B cell (primary cell): ENCODE results near the gene ENOX1. TPM values are rescaled to one million over a fixed set of nuclear protein-coding genes. Genes with fewer than 3 reads are reported as not detected.

Source experiments
- ATAC-seq: fragments of 200-7000 bp; cut with Tn5 transposase; one replicate; pipeline ENCODE4 v1.10.0; 2021; ENCODE audit warnings: low read depth, mild to moderate bottlenecking, moderate number of reproducible peaks, moderate library complexity
- CTCF ChIA-PET: fragments of 350-600 bp; sonication (Branson Sonifier 250); formaldehyde crosslinking; loops from one replicate; lab custom pipeline; 2021; ENCODE audit warnings: antibody characterized with exemption, inconsistent platforms; lab: Charles Lee
- POLR2A ChIA-PET: fragments of 350-600 bp; sonication (Branson Sonifier 250); formaldehyde crosslinking; loops from one replicate; lab custom pipeline; 2021; ENCODE audit warnings: antibody characterized with exemption; lab: Charles Lee
- DNase-seq: peaks from one replicate; pipeline ENCODE4 v3.0.0; 2013
- H2AFZ ChIP-seq: 2 replicates; pipeline ENCODE4 v1.6.1; 2012; ENCODE audit warnings: mild to moderate bottlenecking, low read depth, low read length; ENCODE audit not compliant: insufficient read depth, poor library complexity, severe bottlenecking
- H3K27ac ChIP-seq, 2 donors: 1 replicate in 1 of 2; 2 replicates in 1 of 2; pipeline ENCODE4 v1.5.1; 2012 to 2013; ENCODE audit warnings: low read length in 2 of 2, mild to moderate bottlenecking in 2 of 2, moderate library complexity in 1 of 2
- H3K27me3 ChIP-seq, 4 experiments: fragments of 200-600 bp in 1 of 4; sonication (generic) in 1 of 4; replicated peaks in 1 of 4; 1 replicate in 2 of 4; 2 replicates in 2 of 4; pipeline versions ENCODE4 v1.6.1 to v1.7.0; 2013 to 2016; ENCODE audit warnings: low read length in 3 of 4, mild to moderate bottlenecking in 2 of 4, mixed read lengths in 1 of 4, moderate library complexity in 1 of 4; ENCODE audit not compliant: insufficient read depth in 4 of 4, control insufficient read depth in 3 of 4; ENCODE audit errors: control extremely low read depth in 1 of 4
- H3K36me3 ChIP-seq, 2 experiments: replicated peaks in 1 of 2; 1 replicate in 1 of 2; 2 replicates in 1 of 2; pipeline versions ENCODE4 v1.6.1 to v1.7.1; 2013; ENCODE audit warnings: low read length in 1 of 2; ENCODE audit not compliant: insufficient read depth in 2 of 2, control insufficient read depth in 1 of 2; ENCODE audit errors: control extremely low read depth in 1 of 2, extremely low read depth in 1 of 2
- H3K4me1 ChIP-seq, 2 donors: fragments of 200-600 bp in 1 of 2; sonication (generic) in 1 of 2; 1 replicate in 1 of 2; 2 replicates in 1 of 2; pipeline versions ENCODE4 v1.5.1 to v1.6.1; 2013 to 2017; ENCODE audit warnings: low read length in 2 of 2; ENCODE audit not compliant: control insufficient read depth in 2 of 2, insufficient read depth in 2 of 2
- H3K4me2 ChIP-seq: replicated peaks from 2 replicates; pipeline ENCODE3; 2012; ENCODE audit warnings: mild to moderate bottlenecking, low read depth, low read length; ENCODE audit not compliant: poor library complexity, severe bottlenecking
- H3K4me3 ChIP-seq, 5 experiments: fragments of 200-600 bp in 1 of 5; sonication (generic) in 1 of 5; 1 replicate in 3 of 5; 2 replicates in 2 of 5; pipeline versions ENCODE4 v1.5.1 to v1.7.0; 2011 to 2016; ENCODE audit warnings: low read length in 4 of 5, mild to moderate bottlenecking in 4 of 5, low read depth in 2 of 5, control low read depth in 1 of 5, moderate library complexity in 1 of 5; ENCODE audit not compliant: insufficient read depth in 1 of 5; ENCODE audit errors: control extremely low read depth in 1 of 5, extremely low read depth in 1 of 5
- H3K79me2 ChIP-seq: fragments of 200-600 bp; sonication (generic); one replicate; pipeline ENCODE4 v1.6.0; 2016; ENCODE audit warnings: low read length; ENCODE audit not compliant: control insufficient read depth, insufficient read depth
- H3K9ac ChIP-seq: fragments of 200-600 bp; sonication (generic); 2 replicates; pipeline ENCODE4 v1.6.1; 2017; ENCODE audit warnings: mild to moderate bottlenecking, low read length, moderate library complexity
- H3K9me3 ChIP-seq, 3 donors: one replicate each; pipeline versions ENCODE4 v1.6.1 to v1.7.1; 2013; ENCODE audit warnings: low read length in 2 of 3; ENCODE audit not compliant: control insufficient read depth in 2 of 3, insufficient read depth in 1 of 3; ENCODE audit errors: control extremely low read depth in 1 of 3
- H4K20me1 ChIP-seq: 2 replicates; pipeline ENCODE4 v1.6.0; 2012; ENCODE audit warnings: mild to moderate bottlenecking, low read length; ENCODE audit not compliant: insufficient read depth, control insufficient read depth, poor library complexity, severe bottlenecking
- H3K27ac Mint-ChIP-seq: one replicate; pipeline ENCODE4 v1.8.0; 2021; ENCODE audit warnings: mixed read lengths
- H3K27me3 Mint-ChIP-seq: one replicate; pipeline ENCODE4 v1.8.0; 2021; ENCODE audit warnings: mixed read lengths
- H3K4me1 Mint-ChIP-seq: one replicate; pipeline ENCODE4 v1.8.0; 2021; ENCODE audit warnings: mixed read lengths
- H3K4me3 Mint-ChIP-seq: one replicate; pipeline ENCODE4 v1.8.0; 2021; ENCODE audit warnings: mixed read lengths
- H3K9me3 Mint-ChIP-seq: one replicate; pipeline ENCODE4 v1.8.0; 2022; ENCODE audit warnings: mixed read lengths; ENCODE audit not compliant: insufficient read depth
- EZH2 ChIP-seq: IDR thresholded peaks from 2 replicates; pipeline ENCODE4 v1.6.1; 2012; ENCODE audit warnings: borderline replicate concordance, low read depth, mild to moderate bottlenecking, moderate library complexity, low read length; ENCODE audit not compliant: insufficient read depth, poor library complexity, severe bottlenecking
- WGBS: methylation state at CpG from one replicate; pipeline ENCODE4 v1.1.5; 2013; ENCODE audit warnings: missing lambda C conversion rate; ENCODE audit not compliant: insufficient coverage; 5-methylcytosine and 5-hydroxymethylcytosine counted together
- intact Hi-C: fragments of 100-400 bp; cut with micrococcal nuclease; formaldehyde crosslinking; loops from one replicate; pipeline ENCODE4 v1.10.0; 2022
- polyA plus RNA-seq: library from polyadenylated mRNA; depleted of rRNA; stranded (reverse); fragments of >200 nt; gene quantifications from 2 replicates; pipeline ENCODE4 v1.2.3, GENCODE V29; 2012
- total RNA-seq, 2 donors: library from RNA; stranded (reverse); fragments of 120-200 nt in 1 of 2; gene quantifications; 1 replicate in 1 of 2; 2 replicates in 1 of 2; pipeline versions ENCODE4 v1.2.3 to v1.2.4, GENCODE V29; 2013 to 2022
- TF ChIP-seq, protein P1 (sequence below): fragments of 200-600 bp; IDR thresholded peaks from one replicate; pipeline ENCODE4 v1.8.0; 2022; ENCODE audit warnings: antibody characterized with exemption, mild to moderate bottlenecking

Gene ENOX1
- total and polyA plus RNA-seq, 2 donors (not counting 1 experiment from before 2014, with no cell fraction given), result not detected

DNA sequence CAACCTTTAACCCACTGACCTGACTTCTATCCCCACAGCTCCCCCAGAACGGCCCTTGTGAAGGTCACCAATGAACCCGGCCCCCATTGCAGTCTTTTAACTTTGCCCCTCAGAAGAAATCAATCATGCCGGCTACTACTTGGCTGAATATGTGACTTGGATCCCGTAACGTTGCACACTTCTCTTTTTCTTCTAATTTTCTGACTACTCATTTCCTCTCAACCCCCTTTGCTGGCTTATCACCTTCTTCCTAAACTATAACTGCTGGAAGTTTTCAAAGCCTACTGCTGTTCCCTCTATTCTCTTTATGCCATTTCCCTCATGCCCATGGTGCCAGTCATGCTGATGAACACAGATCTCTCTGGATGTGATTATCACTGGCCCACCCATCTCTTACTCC is 395.7 kb downstream of the ENOX1 start:
- DNase-seq (no peak), ATAC-seq (no peak)
- Histone ChIP-seq H3K4me3 (no peak overlapping the region), H3K36me3 (no peaks in the 10 kb centered on the region), H3K4me2 (no peak overlapping the region), H3K9me3 (no peaks in the 10 kb centered on the region), H3K27me3 (no peaks in the 10 kb centered on the region), H3K4me1 (no peaks in the 10 kb centered on the region), H3K27ac (no peak overlapping the region), H2AFZ (peak overlapping the region; percentile 25), H3K79me2 (no peaks in the 10 kb centered on the region), H3K9ac (no peak overlapping the region), H4K20me1 (no peaks in the 10 kb centered on the region)
- no peaks in the 10 kb centered on the region for H3K9me3 Mint-ChIP-seq
- no peaks in the 10 kb centered on the region for H3K27me3 Mint-ChIP-seq
- H3K4me1 Mint-ChIP-seq, result no peaks in the 10 kb centered on the region
- no peak for TF ChIP-seq EZH2
- TF ChIP-seq, protein P1, sequence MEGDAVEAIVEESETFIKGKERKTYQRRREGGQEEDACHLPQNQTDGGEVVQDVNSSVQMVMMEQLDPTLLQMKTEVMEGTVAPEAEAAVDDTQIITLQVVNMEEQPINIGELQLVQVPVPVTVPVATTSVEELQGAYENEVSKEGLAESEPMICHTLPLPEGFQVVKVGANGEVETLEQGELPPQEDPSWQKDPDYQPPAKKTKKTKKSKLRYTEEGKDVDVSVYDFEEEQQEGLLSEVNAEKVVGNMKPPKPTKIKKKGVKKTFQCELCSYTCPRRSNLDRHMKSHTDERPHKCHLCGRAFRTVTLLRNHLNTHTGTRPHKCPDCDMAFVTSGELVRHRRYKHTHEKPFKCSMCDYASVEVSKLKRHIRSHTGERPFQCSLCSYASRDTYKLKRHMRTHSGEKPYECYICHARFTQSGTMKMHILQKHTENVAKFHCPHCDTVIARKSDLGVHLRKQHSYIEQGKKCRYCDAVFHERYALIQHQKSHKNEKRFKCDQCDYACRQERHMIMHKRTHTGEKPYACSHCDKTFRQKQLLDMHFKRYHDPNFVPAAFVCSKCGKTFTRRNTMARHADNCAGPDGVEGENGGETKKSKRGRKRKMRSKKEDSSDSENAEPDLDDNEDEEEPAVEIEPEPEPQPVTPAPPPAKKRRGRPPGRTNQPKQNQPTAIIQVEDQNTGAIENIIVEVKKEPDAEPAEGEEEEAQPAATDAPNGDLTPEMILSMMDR, result no peak
- ChIA-PET CTCF (no interaction called here), POLR2A (no interaction called here)
- no peak overlapping the region for H3K4me3 Mint-ChIP-seq
- 12% methylated on average over 5 of the region's 5 CpGs for WGBS
- H3K27ac Mint-ChIP-seq, result no peak overlapping the region
- intact Hi-C loops, result no loop called here

DNA sequence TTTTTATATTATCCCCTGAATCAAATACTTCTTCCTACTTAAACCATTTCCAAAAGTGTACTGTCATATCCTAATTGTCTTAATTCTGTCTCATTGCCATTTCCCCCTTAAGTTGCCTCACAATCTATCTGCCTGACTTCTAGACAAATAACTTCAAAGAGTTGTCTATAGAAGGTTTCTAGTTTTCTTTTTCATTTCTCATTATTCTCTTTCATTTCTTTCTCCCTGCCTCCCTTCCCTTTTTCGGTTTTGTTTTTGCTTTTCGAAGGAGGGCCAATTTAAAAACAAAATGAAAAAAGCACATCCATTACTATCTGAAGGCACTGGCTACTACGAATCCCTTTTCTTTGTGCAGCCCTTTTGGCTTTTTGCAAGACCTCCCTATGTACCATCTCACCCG is 396.2 kb downstream of the ENOX1 start:
- Mint-ChIP-seq H3K27me3 (no peaks in the 10 kb centered on the region), H3K4me3 (no peak overlapping the region), H3K4me1 (no peaks in the 10 kb centered on the region), H3K9me3 (no peaks in the 10 kb centered on the region), H3K27ac (no peak overlapping the region)
- ChIA-PET POLR2A (no interaction called here), CTCF (no interaction called here)
- Histone ChIP-seq H3K27me3 (no peaks in the 10 kb centered on the region), H3K9me3 (no peaks in the 10 kb centered on the region), H4K20me1 (no peaks in the 10 kb centered on the region), H3K4me1 (no peaks in the 10 kb centered on the region), H3K9ac (no peak overlapping the region), H3K4me3 (no peak overlapping the region), H3K4me2 (no peak overlapping the region), H2AFZ (peak overlapping the region; percentile 25), H3K36me3 (no peaks in the 10 kb centered on the region), H3K79me2 (no peaks in the 10 kb centered on the region), H3K27ac (no peak overlapping the region)
- intact Hi-C loops, result no loop called here
- no peak for ATAC-seq
- whole genome bisulfite sequencing, result 36% methylated on average over 3 of the region's 4 CpGs
- TF ChIP-seq, protein P1, result no peak
- TF ChIP-seq EZH2, result no peak
- DNase-seq, result no peak
